A549 (cell line): ENCODE data around the gene TBL1X.

Experiments
- MAZ ChIP-seq: fragments of 150-350 bp; IDR thresholded peaks from 2 replicates; pipeline ENCODE4 v1.6.1; 2014; ENCODE audit warnings: antibody characterized with exemption, low read depth, low read length, borderline replicate concordance
- NR3C1 ChIP-seq: fragments of >200 bp; sonication (Bioruptor Twin); formaldehyde crosslinking; IDR thresholded peaks from 3 replicates; pipeline ENCODE4 v1.6.1; 2017
- TF ChIP-seq, protein P1 (sequence below): fragments of >200 bp; sonication (Bioruptor Twin); formaldehyde crosslinking; IDR thresholded peaks from 3 replicates; pipeline ENCODE4 v1.5.1; 2016

DNA sequence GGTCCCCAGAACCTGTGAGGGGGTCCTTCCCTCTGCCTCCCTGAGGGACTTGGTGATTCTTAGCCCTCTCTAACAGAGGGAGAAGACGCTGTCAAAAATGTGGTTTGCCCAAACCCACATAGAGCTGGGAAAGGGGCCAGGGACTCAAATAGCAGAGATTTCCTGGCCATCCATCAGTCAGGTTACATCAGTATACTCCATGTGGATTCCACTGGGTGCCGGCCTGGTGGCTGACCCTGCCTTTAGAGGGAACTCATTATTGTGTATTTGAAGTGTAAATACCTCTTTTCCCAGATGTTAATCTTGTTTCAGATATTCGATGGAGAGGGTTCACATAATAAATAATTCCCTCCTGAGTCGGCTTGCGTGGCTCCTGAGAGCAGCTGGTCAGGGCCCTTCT lies 130.3 kb downstream of the TBL1X start:
- TF ChIP-seq MAZ (no peak), NR3C1 (no peak)
- TF ChIP-seq, protein P1, sequence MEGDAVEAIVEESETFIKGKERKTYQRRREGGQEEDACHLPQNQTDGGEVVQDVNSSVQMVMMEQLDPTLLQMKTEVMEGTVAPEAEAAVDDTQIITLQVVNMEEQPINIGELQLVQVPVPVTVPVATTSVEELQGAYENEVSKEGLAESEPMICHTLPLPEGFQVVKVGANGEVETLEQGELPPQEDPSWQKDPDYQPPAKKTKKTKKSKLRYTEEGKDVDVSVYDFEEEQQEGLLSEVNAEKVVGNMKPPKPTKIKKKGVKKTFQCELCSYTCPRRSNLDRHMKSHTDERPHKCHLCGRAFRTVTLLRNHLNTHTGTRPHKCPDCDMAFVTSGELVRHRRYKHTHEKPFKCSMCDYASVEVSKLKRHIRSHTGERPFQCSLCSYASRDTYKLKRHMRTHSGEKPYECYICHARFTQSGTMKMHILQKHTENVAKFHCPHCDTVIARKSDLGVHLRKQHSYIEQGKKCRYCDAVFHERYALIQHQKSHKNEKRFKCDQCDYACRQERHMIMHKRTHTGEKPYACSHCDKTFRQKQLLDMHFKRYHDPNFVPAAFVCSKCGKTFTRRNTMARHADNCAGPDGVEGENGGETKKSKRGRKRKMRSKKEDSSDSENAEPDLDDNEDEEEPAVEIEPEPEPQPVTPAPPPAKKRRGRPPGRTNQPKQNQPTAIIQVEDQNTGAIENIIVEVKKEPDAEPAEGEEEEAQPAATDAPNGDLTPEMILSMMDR: no peak
